ENCODE data around the gene IL13.

The IL13 gene

GRCh38 chr5:132646583-132647266 is 11.2 kb upstream of the IL13 start:
- no peak for TF ChIP-seq CTCF (IDR thresholded peaks at IDR 0.05)
- no peaks in the 10 kb centered on the region for H3K9me3 ChIP-seq
- no peak overlapping the region for H3K4me3 ChIP-seq (ENCODE audit: low read depth in 1 of 2, low read length in 1 of 2)
- H3K27ac ChIP-seq, result no peak overlapping the region
- H3K36me3 ChIP-seq, result peaks cover 4% of the 10 kb centered on the region
- peaks cover 31% of the 10 kb centered on the region for H3K27me3 ChIP-seq
- peaks cover 0 to 2% of the 10 kb centered on the region in 2 experiments for H3K4me1 ChIP-seq (ENCODE audit: control insufficient read depth in 1 of 2, insufficient read depth in 1 of 2, low read depth in 1 of 2, low read length in 1 of 2)

- Histone ChIP-seq H3K27ac (no peak overlapping the region), H3K9me3 (no peaks in the 10 kb centered on the region), H3K27me3 (peaks cover 39% of the 10 kb centered on the region), H3K4me1 (ENCODE audit: control insufficient read depth in 1 of 2, insufficient read depth in 1 of 2, low read depth in 1 of 2, low read length in 1 of 2) (no peaks in the 10 kb centered on the region), H3K4me3 (ENCODE audit: low read depth in 1 of 2, low read length in 1 of 2) (no peak overlapping the region), H3K36me3 (peaks cover 4% of the 10 kb centered on the region)
- no peak for TF ChIP-seq CTCF (IDR thresholded peaks at IDR 0.05)
Observed at GRCh38 chr5:132647473-132647872, 10.5 kb upstream of the IL13 start.

GRCh38 chr5:132648355-132648754 is 9.6 kb upstream of the IL13 start:
- Histone ChIP-seq H3K27me3 (peaks cover 47% of the 10 kb centered on the region), H3K4me1 (ENCODE audit: control insufficient read depth in 1 of 2, insufficient read depth in 1 of 2, low read depth in 1 of 2, low read length in 1 of 2) (no peaks in the 10 kb centered on the region), H3K4me3 (ENCODE audit: low read depth in 1 of 2, low read length in 1 of 2) (no peak overlapping the region), H3K27ac (no peak overlapping the region), H3K36me3 (no peaks in the 10 kb centered on the region), H3K9me3 (no peaks in the 10 kb centered on the region)
- no peak for TF ChIP-seq CTCF (IDR thresholded peaks at IDR 0.05)

- Histone ChIP-seq H3K36me3 (no peaks in the 10 kb centered on the region), H3K27me3 (peaks cover 83% of the 10 kb centered on the region), H3K4me3 (ENCODE audit: low read depth in 1 of 2, low read length in 1 of 2) (no peak overlapping the region), H3K4me1 (ENCODE audit: control insufficient read depth in 1 of 2, insufficient read depth in 1 of 2, low read depth in 1 of 2, low read length in 1 of 2) (peaks cover 0 to 4% of the 10 kb centered on the region in 2 experiments), H3K9me3 (no peaks in the 10 kb centered on the region), H3K27ac (no peak overlapping the region)
- TF ChIP-seq CTCF (IDR thresholded peaks at IDR 0.05), result no peak
Observed at GRCh38 chr5:132651838-132652469, 6.0 kb upstream of the IL13 start.

- H3K4me3 ChIP-seq (ENCODE audit: low read depth in 1 of 2, low read length in 1 of 2), result no peak overlapping the region
- no peaks in the 10 kb centered on the region for H3K9me3 ChIP-seq
- H3K4me1 ChIP-seq (ENCODE audit: control insufficient read depth in 1 of 2, insufficient read depth in 1 of 2, low read depth in 1 of 2, low read length in 1 of 2), result peaks cover 0 to 4% of the 10 kb centered on the region in 2 experiments
- no peak overlapping the region for H3K27ac ChIP-seq
- peaks cover 86% of the 10 kb centered on the region for H3K27me3 ChIP-seq
- TF ChIP-seq CTCF (IDR thresholded peaks at IDR 0.05), result no peak
- no peaks in the 10 kb centered on the region for H3K36me3 ChIP-seq
Observed at GRCh38 chr5:132653716-132654115, 4.3 kb upstream of the IL13 start.

All from neutrophil (primary cell).